ENCODE results near the gene HMGXB4. TPM values are rescaled to one million over a fixed set of nuclear protein-coding genes. Genes with fewer than 3 reads are reported as not detected.
A peak's percentile ranks its signal among the peaks of the same experiment; 100 is the strongest.

HMGXB4 gene
- 51.0 and 108 TPM in 2 replicates for total RNA-seq (2011; cell fraction: chromatin; rRNA removed; ENCODE audit: low replicate concordance)
- 41.6 and 44.2 TPM in 2 replicates for total RNA-seq (2011; cell fraction: nucleolus; rRNA removed)
- 60.4 and 65.7 TPM in 2 replicates for total RNA-seq (2011; cell fraction: nucleoplasm; rRNA removed)
- total RNA-seq (2014; rRNA removed) (9.9 and 10.0 TPM in 2 replicates), total RNA-seq (2014; rRNA removed; fragmentation: Illumina TruSeq; extraction: Trizol) (19.0 and 21.9 TPM in 2 replicates), total RNA-seq (2015; rRNA removed; fragmentation: Illumina TruSeq; extraction: Trizol) (17.5 and 20.8 TPM in 2 replicates), total RNA-seq (2021) (18.0 and 18.4 TPM in 2 replicates), polyA plus RNA-seq (2011; rRNA removed) (24.8 and 25.3 TPM in 2 replicates), polyA plus RNA-seq (2014; fragmentation: Illumina TruSeq; extraction: Trizol) (23.7 and 26.6 TPM in 2 replicates), polyA plus RNA-seq (2014; fragmentation: Nextera tagmentation; extraction: Ambion mirVana) (10 to 100 TPM; 27.7 to 31.4 TPM), polyA plus RNA-seq (2014; rRNA removed) (19.2 and 25.0 TPM in 2 replicates), polyA minus RNA-seq (2011; rRNA and poly(A)+ RNA removed) (42.8 and 55.6 TPM in 2 replicates), Bru-seq, nascent RNA (percentile 82 among the genes with signal in this experiment), BruChase-seq, experiment 1, labeled RNA remaining after a 2-hour chase (percentile 92 among the genes with signal in this experiment), BruChase-seq, experiment 2, labeled RNA remaining after a 6-hour chase (percentile 92 among the genes with signal in this experiment)
- polyA plus RNA-seq (2011; cell fraction: cytosol; rRNA removed): 8.3 and 13.5 TPM in 2 replicates
- 16.9 and 22.4 TPM in 2 replicates for polyA plus RNA-seq (2011; cell fraction: nucleus; rRNA removed)
- polyA plus RNA-seq (2012): 13.6 and 17.4 TPM in 2 replicates
- 11.3 and 12.0 TPM in 2 replicates for polyA minus RNA-seq (2011; cell fraction: cytosol; rRNA and poly(A)+ RNA removed)
- 31.5 and 49.1 TPM in 2 replicates for polyA minus RNA-seq (2011; cell fraction: nucleus; rRNA and poly(A)+ RNA removed)
- long read RNA-seq, experiment 1, full-length matches to known transcripts: 12 of 50 reads
- long read RNA-seq, experiment 1, partial matches to known transcripts: 31 of 50 reads
- long read RNA-seq, experiment 1, other reads (novel, unspliced or antisense): 7 of 50 reads
- long read RNA-seq, experiment 2, full-length matches to known transcripts: 1 of 16 reads
- long read RNA-seq, experiment 2, partial matches to known transcripts: 14 of 16 reads
- long read RNA-seq, experiment 2, other reads (novel, unspliced or antisense): 1 of 16 reads
- long read RNA-seq, experiment 3, partial matches to known transcripts: 10 of 17 reads
- long read RNA-seq, experiment 3, other reads (novel, unspliced or antisense): 1 of 17 reads

- CTCF ChIA-PET (ENCODE audit: low intra/inter-chr PET ratio): no interaction called here
- in situ Hi-C loops (cut with MboI) (no loop called here), intact Hi-C loops (cut with micrococcal nuclease) (no loop called here)
- H3K9me3 ChIP-seq (replicated peaks; ENCODE audit: control insufficient read depth, insufficient read depth, low read depth, low read length): no peaks in the 10 kb centered on the region
- no peaks in the 10 kb centered on the region for H3K9me1 ChIP-seq (ENCODE audit: control insufficient read depth, insufficient read depth, low read length)
- peaks cover 6 to 7% of the 10 kb centered on the region in 2 experiments; a peak in 3 of 5 replicates for H3K4me1 ChIP-seq (replicated peaks in 1 of 2; ENCODE audit: control insufficient read depth in 2 of 2, insufficient read depth in 2 of 2, low read length in 2 of 2)
- peak within 1 kb of the TSS; percentile 82 for H3K4me3 ChIP-seq
- no peaks in the 10 kb centered on the region for H3K27me3 ChIP-seq (ENCODE audit: control insufficient read depth in 2 of 2, insufficient read depth in 2 of 2, low read length in 2 of 2)
- DNase-seq (ENCODE audit: extremely low read depth in 1 of 4, low spot score in 3 of 4) (peak; percentile 86 to 89 (median 88)), FAIRE-seq (peak; percentile 83), ATAC-seq (peak; percentile 93)
- no TSS peak for BruUV-seq (replicated peaks)
- WGBS (ENCODE audit: insufficient coverage, low coverage, missing lambda C conversion rate): under 1% methylated on average over 19 of the region's 84 CpGs
- H3K4me2 ChIP-seq (ENCODE audit: insufficient read depth, low read length): peak within 1 kb of the TSS; percentile 88
- peak within 1 kb of the TSS; percentile 98 for H2AFZ ChIP-seq (ENCODE audit: low read depth, low read length)
- H3K79me2 ChIP-seq (ENCODE audit: control insufficient read depth, insufficient read depth, low read length): peaks cover 51% of the 10 kb centered on the region
- peak within 1 kb of the TSS; percentile 90 for H3K27ac ChIP-seq (ENCODE audit: extremely low read depth, low read depth, low read length)
- POLR2A ChIA-PET: interaction anchor here (0.6 to 3.0 kb wide), 6 partner anchors 9 to 251 kb away, joined by 3 to 9 read pairs (median 4); no protein-coding TSS in a partner anchor
- H4K20me1 ChIP-seq (replicated peaks; ENCODE audit: control insufficient read depth, insufficient read depth, low read length): no peaks in the 10 kb centered on the region
- H3K36me3 ChIP-seq (ENCODE audit: control insufficient read depth, insufficient read depth, low read length): peaks cover 28% of the 10 kb centered on the region
- H3K9ac ChIP-seq (ENCODE audit: insufficient read depth in 1 of 2, low read depth in 2 of 2, low read length in 2 of 2): peak within 1 kb of the TSS; percentile 81 to 96
- TF ChIP-seq DIDO1 (tag; IDR thresholded peaks at IDR 0.05; ENCODE audit: low read depth) (peak; percentile 62), ZBTB17 (CRISPR knock-in tag; IDR thresholded peaks at IDR 0.05) (peak; percentile 99), ZBTB49 (CRISPR knock-in tag; IDR thresholded peaks at IDR 0.05; ENCODE audit: borderline replicate concordance) (no peak), GTF2E2 (tag; IDR thresholded peaks at IDR 0.05) (peak; percentile 64; the same call in 1 of the 2 replicates), NR2C2 (CRISPR knock-in tag; IDR thresholded peaks at IDR 0.05) (no peak), NR2C2 (tag; IDR thresholded peaks at IDR 0.05) (peak; percentile 18; the same call in 1 of the 2 replicates), ZMIZ1 (IDR thresholded peaks at IDR 0.05; ENCODE audit: low read depth in 2 of 2, low read length in 2 of 2) (peak in 1 of 2 experiments; percentile 94; a peak in 2 of 4 replicates), XRCC5 (IDR thresholded peaks at IDR 0.05; ENCODE audit: low read depth, low read length) (peak; percentile 99)
Observed at GRCh38 chr22:35257321-35258190, at the start of gene HMGXB4. HMGXB4 (plus strand) TSS chr22:35257493; CDS start chr22:35262391, 4,898 bp downstream.
